GM23338 (cell line): Measurements from ENCODE around the gene CACNA2D2. TPM values are rescaled to one million over a fixed set of nuclear protein-coding genes. Genes with fewer than 3 reads are reported as not detected.
A peak's percentile ranks its signal among the peaks of the same experiment; 100 is the strongest.

ENCODE experiments used
- ATAC-seq: fragments of 200-7000 bp; cut with Tn5 transposase; 3 replicates; pipeline ENCODE4 v1.9.1; 2020
- DNase-seq: peaks from one replicate; pipeline ENCODE4 v3.0.0-alpha.2; 2015; ENCODE audit warnings: low spot score
- H2AFZ ChIP-seq: fragments of 200-600 bp; sonication (generic); 2 replicates; pipeline ENCODE4 v1.8.0; 2016; ENCODE audit warnings: antibody characterized with exemption, mild to moderate bottlenecking, moderate library complexity
- H3F3A ChIP-seq: fragments of 200-600 bp; sonication (generic); replicated peaks from 2 replicates; pipeline ENCODE4 v1.8.0; 2017; ENCODE audit warnings: antibody characterized with exemption, mixed run types, low read depth
- H3K27ac ChIP-seq: fragments of 200-600 bp; sonication (generic); 2 replicates; pipeline ENCODE4 v1.6.1; 2016; ENCODE audit warnings: low read depth
- H3K27me3 ChIP-seq: fragments of 200-600 bp; sonication (generic); 2 replicates; pipeline ENCODE4 v1.8.0; 2016; ENCODE audit warnings: mild to moderate bottlenecking, mixed run types, moderate library complexity; ENCODE audit not compliant: insufficient read depth
- H3K36me3 ChIP-seq: fragments of 200-600 bp; sonication (generic); 2 replicates; pipeline ENCODE4 v1.8.0; 2016; ENCODE audit warnings: mild to moderate bottlenecking; ENCODE audit not compliant: insufficient read depth
- H3K4me1 ChIP-seq: fragments of 200-600 bp; sonication (generic); 2 replicates; pipeline ENCODE4 v1.8.0; 2016; ENCODE audit warnings: mild to moderate bottlenecking, moderate library complexity; ENCODE audit not compliant: insufficient read depth
- H3K4me2 ChIP-seq: fragments of 200-600 bp; sonication (generic); 2 replicates; pipeline ENCODE4 v1.7.1; 2017; ENCODE audit warnings: mixed run types
- H3K4me3 ChIP-seq: fragments of 200-600 bp; sonication (generic); 2 replicates; pipeline ENCODE4 v1.6.1; 2016; ENCODE audit warnings: mixed run types
- H3K79me2 ChIP-seq: fragments of 200-600 bp; sonication (generic); replicated peaks from 2 replicates; pipeline ENCODE4 v1.8.0; 2017; ENCODE audit warnings: mild to moderate bottlenecking; ENCODE audit not compliant: insufficient read depth
- H3K9me2 ChIP-seq: fragments of 200-600 bp; sonication (generic); 2 replicates; pipeline ENCODE4 v1.8.0; 2017; ENCODE audit not compliant: insufficient read depth
- H4K20me1 ChIP-seq: fragments of 200-600 bp; sonication (generic); replicated peaks from 2 replicates; pipeline ENCODE4 v1.8.0; 2017; ENCODE audit warnings: mild to moderate bottlenecking; ENCODE audit not compliant: insufficient read depth
- H3K27ac Mint-ChIP-seq: 2 replicates; pipeline ENCODE4 v1.8.0; 2020; ENCODE audit warnings: inconsistent platforms, mild to moderate bottlenecking, moderate library complexity, mixed read lengths
- H3K27me3 Mint-ChIP-seq: 3 replicates; pipeline ENCODE4 v1.8.0; 2022; ENCODE audit warnings: low read depth, mild to moderate bottlenecking, moderate library complexity, mixed read lengths, inconsistent platforms; ENCODE audit not compliant: insufficient read depth, poor library complexity
- H3K36me3 Mint-ChIP-seq: 3 replicates; pipeline ENCODE4 v1.8.0; 2021; ENCODE audit warnings: low read depth, mild to moderate bottlenecking, inconsistent platforms, moderate library complexity, mixed read lengths
- H3K4me1 Mint-ChIP-seq: 3 replicates; pipeline ENCODE4 v1.8.0; 2020; ENCODE audit warnings: mild to moderate bottlenecking, inconsistent platforms, mixed read lengths
- H3K4me3 Mint-ChIP-seq: 3 replicates; pipeline ENCODE4 v1.8.0; 2021; ENCODE audit warnings: moderate library complexity, mild to moderate bottlenecking, inconsistent platforms, mixed read lengths
- H3K9me3 Mint-ChIP-seq: 3 replicates; pipeline ENCODE4 v1.8.0; 2020; ENCODE audit warnings: moderate library complexity, mild to moderate bottlenecking, inconsistent platforms, mixed read lengths
- CREB1 ChIP-seq: fragments of 250-450 bp; sonication (Bioruptor Pico); IDR thresholded peaks from 2 replicates; pipeline ENCODE4 v1.5.0; 2020; ENCODE audit warnings: low read depth, mild to moderate bottlenecking, moderate library complexity
- CTCF ChIP-seq, 2 experiments: fragments of 200-600 bp in 1 of 2; sonication (generic) in 1 of 2; conservative IDR thresholded peaks; 2 replicates each; pipeline versions ENCODE4 v1.5.1 to v1.6.1; 2016 to 2017; ENCODE audit warnings: antibody characterized with exemption in 2 of 2, low read depth in 2 of 2, mild to moderate bottlenecking in 2 of 2, moderate library complexity in 1 of 2
- ETS1 ChIP-seq: IDR thresholded peaks from 2 replicates; pipeline ENCODE4 v1.6.1; 2016; ENCODE audit warnings: antibody characterized with exemption
- EZH2phosphoT487 ChIP-seq: fragments of 200-600 bp; sonication (generic); IDR thresholded peaks from one replicate; pipeline ENCODE4 v1.8.1; 2018; ENCODE audit warnings: antibody characterized with exemption; ENCODE audit not compliant: unreplicated experiment
- JUNB ChIP-seq: IDR thresholded peaks from one replicate; pipeline ENCODE4 v1.6.1; 2016; ENCODE audit warnings: antibody characterized with exemption; ENCODE audit not compliant: unreplicated experiment
- NANOG ChIP-seq: IDR thresholded peaks from 2 replicates; pipeline ENCODE4 v1.6.1; 2016; ENCODE audit warnings: antibody characterized with exemption, borderline replicate concordance
- POLR2AphosphoS5 ChIP-seq: IDR thresholded peaks from 2 replicates; pipeline ENCODE4 v1.6.1; 2016; ENCODE audit warnings: antibody characterized with exemption, low read depth
- REST ChIP-seq: IDR thresholded peaks from one replicate; pipeline ENCODE4 v1.6.1; 2018; ENCODE audit warnings: antibody characterized with exemption; ENCODE audit not compliant: unreplicated experiment
- STAT1 ChIP-seq: IDR thresholded peaks from one replicate; pipeline ENCODE4 v1.6.1; 2016; ENCODE audit warnings: antibody characterized with exemption; ENCODE audit not compliant: unreplicated experiment
- ZNF331 ChIP-seq: fragments of 250-450 bp; sonication (Bioruptor Pico); IDR thresholded peaks from 2 replicates; pipeline ENCODE4 v1.5.0; 2020; ENCODE audit warnings: low read depth, mild to moderate bottlenecking, moderate library complexity
- ZNF462 ChIP-seq: fragments of 250-450 bp; sonication (Bioruptor Pico); IDR thresholded peaks from 2 replicates; pipeline ENCODE4 v1.5.0; 2020; ENCODE audit warnings: mild to moderate bottlenecking, moderate library complexity
- polyA plus RNA-seq: library from polyadenylated mRNA; unstranded; fragments of >200 nt; fragmentation: Nextera tagmentation; extraction: Ambion mirVana; gene quantifications from 2 replicates; pipeline ENCODE4 v1.2.1, GENCODE V29; 2016
- total RNA-seq: library from RNA; depleted of rRNA; stranded (reverse); fragments of >200 nt; shearing (Covaris generic); gene quantifications from 2 replicates; pipeline ENCODE4 v1.2.3, GENCODE V29; 2014

CACNA2D2 gene
- total and polyA plus RNA-seq, 2 experiments from 2014 or later, result 4.7 to 11.4 TPM

- H3K9me3 Mint-ChIP-seq, result no peaks in the 10 kb centered on the region; the same call in 2 of the 3 replicates
- Histone ChIP-seq H3K27ac (no peak overlapping the region), H2AFZ (no peak overlapping the region), H4K20me1 (0 out of 2 replicates have a peak, but pooled peaks cover 3% of the 10 kb centered on the region), H3K79me2 (no peaks in the 10 kb centered on the region; the same call in none of the 2 replicates), H3K4me2 (0 out of 2 replicates have a peak overlapping the region, but pooled peaks have one; percentile 3), H3K4me1 (peaks cover 48% of the 10 kb centered on the region), H3F3A (peaks cover 11% of the 10 kb centered on the region; the same call in 1 of the 2 replicates), H3K36me3 (no peaks in the 10 kb centered on the region), H3K27me3 (peaks cover 19% of the 10 kb centered on the region; the same call in 1 of the 2 replicates), H3K9me2 (0 out of 2 replicates have a peak, but pooled peaks cover 3% of the 10 kb centered on the region), H3K4me3 (no peak overlapping the region)
- H3K4me3 Mint-ChIP-seq, result no peak overlapping the region
- TF ChIP-seq EZH2phosphoT487 (no peak), ZNF331 (CRISPR knock-in tag) (no peak), ZNF462 (CRISPR knock-in tag) (no peak), NANOG (no peak), CTCF (conservative IDR thresholded peaks at IDR 0.05; ENCODE audit: low read depth in 2 of 2) (no peak), CREB1 (CRISPR knock-in tag) (no peak), JUNB (no peak), POLR2AphosphoS5 (no peak), REST (no peak), STAT1 (no peak), ETS1 (no peak)
- ATAC-seq (peak; percentile 8; the same call in 1 of the 3 replicates), DNase-seq (no peak)
- peaks cover 63% of the 10 kb centered on the region for H3K4me1 Mint-ChIP-seq
- H3K27me3 Mint-ChIP-seq, result peaks cover 13% of the 10 kb centered on the region
- H3K27ac Mint-ChIP-seq, result no peak overlapping the region
- no peaks in the 10 kb centered on the region for H3K36me3 Mint-ChIP-seq
Observed at GRCh38 chr3:50493623-50494022, 9.8 kb downstream of the CACNA2D2 start.
